GM20431 (cell line): Measurements from ENCODE around the gene ALOX15B.
"Not testable (repeated sequence)": the region's sequence is repeated elsewhere in the genome, so short reads cannot be mapped to it uniquely, and the experiment has no call there.

Experiments used
- in situ Hi-C: fragments of 300-500 bp; cut with MseI, MboI; formaldehyde crosslinking; loops from one replicate; pipeline ENCODE4 v1.15.0; 2020; ENCODE audit warnings: low sequenced_read_pairs; ENCODE audit not compliant: unreplicated experiment

ALOX15B gene

DNA sequence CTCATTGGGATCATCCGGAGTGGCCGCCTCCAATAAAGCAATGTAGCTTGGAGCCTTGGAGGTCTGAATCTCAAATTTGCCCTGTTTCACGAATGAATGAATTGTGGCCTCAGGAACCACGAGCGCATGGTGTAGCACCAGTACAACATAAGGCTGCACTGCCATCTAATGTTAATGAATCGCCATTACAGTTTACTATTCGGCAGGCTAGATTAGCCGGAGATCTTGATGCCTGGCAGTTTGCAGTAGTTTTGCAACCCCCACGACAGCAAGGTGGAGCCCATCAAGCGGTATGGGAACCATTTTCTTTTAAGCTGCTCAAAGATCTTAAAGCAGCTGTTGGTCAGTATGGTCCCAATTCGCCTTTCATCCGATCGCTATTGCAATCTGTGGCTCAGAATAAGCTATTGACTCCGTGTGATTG, 18.8 kb downstream of the ALOX15B start:
- in situ Hi-C loops = no loop called here

DNA sequence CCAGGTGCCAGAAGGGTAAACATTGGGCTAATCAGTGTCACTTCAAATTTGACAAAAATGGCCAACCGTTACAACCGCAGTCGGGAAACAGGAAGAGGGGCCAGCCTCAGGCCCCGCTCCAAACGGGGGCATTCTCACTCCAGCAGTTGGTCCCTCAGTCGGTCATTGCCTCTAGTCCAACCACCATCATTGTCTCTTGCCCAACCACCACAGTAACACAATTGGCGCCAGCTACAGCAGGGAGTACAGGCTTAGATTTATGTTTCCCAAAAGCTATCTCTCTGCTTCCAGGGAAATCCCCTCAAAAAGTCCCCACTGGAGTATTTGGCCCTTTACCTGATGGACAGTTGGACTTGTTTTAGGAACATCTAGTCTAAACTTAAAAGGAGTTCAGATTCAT, 20.3 kb downstream of the ALOX15B start:
- in situ Hi-C loops = no loop called here

- in situ Hi-C loops = no loop called here
Observed at GRCh38 chr17:8060274-8060673, 21.4 kb downstream of the ALOX15B start.

GRCh38 chr17:8061851-8062250, 23.0 kb downstream of the ALOX15B start:
- in situ Hi-C loops = not testable (repeated sequence)

- in situ Hi-C loops = no loop called here
Observed at GRCh38 chr17:8062435-8062806, 23.6 kb downstream of the ALOX15B start.

- in situ Hi-C loops = no loop called here
Observed at GRCh38 chr17:8062807-8063483, 24.1 kb downstream of the ALOX15B start.

GRCh38 chr17:8063761-8064534, 25.1 kb downstream of the ALOX15B start:
- in situ Hi-C loops = no loop called here

DNA sequence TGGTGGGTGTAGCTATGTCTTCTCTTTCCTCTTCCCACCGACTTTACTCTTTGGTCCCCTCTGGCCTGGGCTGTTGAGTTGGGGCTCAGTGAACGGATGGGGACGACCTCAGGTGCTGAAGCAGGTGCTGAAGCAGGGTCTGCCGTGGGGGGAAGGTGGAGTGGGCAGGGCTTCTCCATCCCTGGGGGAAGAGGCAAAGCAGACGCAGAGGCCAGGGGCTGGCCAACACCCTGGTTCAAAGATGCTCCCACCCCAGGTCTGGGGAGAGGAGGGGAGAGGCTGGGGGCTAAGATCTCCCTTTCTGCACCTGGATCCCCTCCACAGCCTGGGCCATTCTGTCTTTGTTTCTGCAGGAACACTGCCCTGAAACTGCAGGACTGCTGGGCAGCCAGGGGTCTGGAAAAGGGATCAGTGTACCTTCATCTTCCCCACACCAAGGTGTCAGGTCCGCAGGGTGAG, 25.7 kb downstream of the ALOX15B start:
- in situ Hi-C loops = no loop called here

GRCh38 chr17:8066841-8067775, 28.2 kb downstream of the ALOX15B start:
- in situ Hi-C loops = no loop called here

- in situ Hi-C loops = no loop called here
Observed at GRCh38 chr17:8067806-8068205, 28.9 kb downstream of the ALOX15B start.

DNA sequence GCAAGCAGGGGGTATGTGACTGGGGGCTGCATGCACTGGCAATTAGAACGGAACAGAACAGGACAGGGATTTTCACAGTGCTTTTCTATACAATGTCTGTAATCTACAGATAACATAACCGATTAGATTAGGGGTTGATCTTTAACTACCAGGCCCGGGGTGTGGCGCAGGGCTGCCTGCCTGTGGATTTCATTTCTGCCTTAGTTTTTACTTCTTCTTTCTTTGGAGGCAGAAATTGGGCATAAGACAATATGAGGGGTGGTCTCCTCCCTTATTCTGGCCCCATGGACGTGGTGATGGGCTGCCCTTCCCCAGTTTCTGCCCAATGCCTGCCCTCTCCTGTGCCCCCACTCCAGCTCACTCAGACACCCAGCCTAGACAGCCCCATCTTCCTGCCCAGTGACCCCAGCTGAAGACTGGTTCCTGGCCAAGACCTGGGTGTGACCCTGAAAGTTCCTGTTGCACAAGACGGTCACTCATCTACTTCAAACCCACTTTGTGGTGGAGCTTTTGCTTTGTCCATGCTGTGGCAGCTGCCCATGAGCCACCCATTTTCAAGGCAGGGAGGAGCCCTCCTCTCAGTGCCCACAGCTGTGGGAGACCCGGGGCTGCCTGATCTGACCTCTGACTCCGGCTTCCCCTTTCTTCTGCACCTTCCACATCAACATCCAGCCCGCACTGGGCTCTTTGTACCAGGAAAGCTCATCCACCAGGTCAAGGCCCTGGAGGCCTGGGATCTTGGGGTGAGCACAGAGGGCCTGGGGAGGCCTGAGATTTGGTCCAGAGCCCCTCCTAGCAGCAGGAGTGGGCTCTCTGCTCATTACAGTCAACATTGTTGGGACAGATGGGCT, 30.1 kb downstream of the ALOX15B start:
- in situ Hi-C loops = no loop called here

DNA sequence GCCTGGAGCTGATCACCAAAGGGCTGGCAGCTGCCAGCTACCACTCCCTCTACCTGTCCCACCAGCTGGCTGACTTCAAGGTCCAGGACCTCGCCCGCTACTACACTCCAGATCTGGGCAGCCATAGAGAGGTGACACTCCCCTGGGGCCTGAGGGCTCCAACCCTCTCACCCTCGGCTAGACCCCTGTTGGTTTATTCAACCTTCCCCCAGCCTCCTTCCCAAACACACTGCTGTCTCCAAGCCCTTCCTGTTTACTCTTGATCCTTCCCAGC, 30.7 kb downstream of the ALOX15B start:
- in situ Hi-C loops = no loop called here

DNA sequence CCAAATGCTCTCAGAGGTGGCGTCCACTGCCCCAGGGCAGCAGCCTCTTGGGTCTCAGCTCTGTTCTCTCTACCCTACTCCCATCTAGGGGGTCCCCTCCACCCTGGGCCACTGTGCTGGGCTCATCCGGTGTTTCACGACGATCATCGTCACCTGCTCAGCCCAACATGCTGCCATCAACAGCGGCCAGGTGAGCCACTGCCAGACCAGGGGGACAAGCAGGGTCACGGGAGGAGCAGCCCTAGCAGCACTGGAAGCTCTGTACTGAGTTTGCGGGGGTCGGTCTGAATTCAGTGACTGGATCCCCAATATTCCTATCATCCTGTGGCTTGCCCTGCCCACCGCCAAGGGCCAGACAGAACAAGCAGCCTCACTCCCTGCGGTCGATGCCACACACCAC, 32.6 kb downstream of the ALOX15B start:
- in situ Hi-C loops = no loop called here

- in situ Hi-C loops = no loop called here
Observed at GRCh38 chr17:8072341-8072728, 33.5 kb downstream of the ALOX15B start.

GRCh38 chr17:8072729-8073461, 34.0 kb downstream of the ALOX15B start:
- in situ Hi-C loops = no loop called here

GRCh38 chr17:8073627-8074484, 35.0 kb downstream of the ALOX15B start:
- in situ Hi-C loops = no loop called here

DNA sequence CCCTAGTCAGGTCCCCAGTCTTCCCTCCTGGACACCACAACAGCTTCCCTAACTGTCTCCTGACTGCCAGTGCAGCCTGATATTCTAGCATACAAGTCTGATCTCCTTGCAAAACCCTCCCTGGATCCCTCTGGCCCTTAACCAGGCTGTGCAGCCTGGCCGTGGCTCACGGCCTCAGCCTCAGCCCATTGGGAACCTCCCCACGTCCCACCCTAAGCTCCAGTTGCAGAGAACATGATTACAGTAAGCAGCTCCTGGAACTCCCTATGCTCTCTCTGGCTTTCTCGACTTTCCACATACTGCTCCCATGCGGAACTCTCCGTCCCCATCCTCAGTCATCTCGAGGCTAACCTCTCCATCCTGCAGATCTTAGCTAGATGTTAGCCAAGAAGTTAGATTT, 35.7 kb downstream of the ALOX15B start:
- in situ Hi-C loops = no loop called here

GRCh38 chr17:8075081-8075480, 36.2 kb downstream of the ALOX15B start:
- in situ Hi-C loops = no loop called here
